GM19043 (cell line): ENCODE measurements around the gene ABCD3.
"Not testable (repeated sequence)": the region's sequence is repeated elsewhere in the genome, so short reads cannot be mapped to it uniquely, and the experiment has no call there.

Source experiments
- ATAC-seq: cut with Tn5 transposase; IDR thresholded peaks from one replicate; pipeline ENCODE4 v1.9.1; 2021; ENCODE audit warnings: low read depth; ENCODE audit not compliant: unreplicated experiment

ABCD3 gene

DNA sequence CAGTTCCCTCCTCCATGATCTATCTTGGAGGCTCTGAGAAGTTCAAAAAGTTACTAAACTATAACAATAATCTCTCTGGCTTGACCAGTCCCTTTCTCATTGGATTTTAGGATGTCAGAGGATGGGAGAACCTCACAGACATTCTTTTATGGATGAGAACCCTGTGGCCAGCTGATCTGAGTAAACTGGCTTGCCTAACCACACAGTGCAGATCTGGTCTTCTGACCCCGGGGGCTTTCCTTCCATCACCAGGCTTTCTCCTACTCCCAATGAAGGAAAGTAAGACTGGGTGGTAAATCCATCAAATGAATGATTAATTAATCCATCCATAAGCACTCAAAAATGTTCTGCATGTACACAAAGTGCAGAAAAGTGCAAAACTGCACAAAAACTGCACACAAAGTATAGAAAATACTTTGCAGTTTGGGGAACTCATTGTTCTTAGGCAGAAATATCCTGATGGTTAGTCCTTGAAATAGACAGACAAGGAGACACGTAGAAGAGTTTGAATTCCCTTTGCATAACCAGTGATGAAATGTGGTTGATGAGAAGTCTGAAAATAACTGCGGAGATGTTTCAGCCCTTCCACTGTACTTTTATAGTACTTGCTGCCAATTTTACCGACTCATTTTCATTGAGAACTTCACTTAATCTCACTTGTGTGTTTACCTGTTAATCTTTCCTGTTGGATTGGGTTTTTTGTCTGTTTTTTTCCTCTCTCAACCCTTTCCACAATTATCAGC lies 125.9 kb downstream of the ABCD3 start:
- ATAC-seq, result no peak

DNA sequence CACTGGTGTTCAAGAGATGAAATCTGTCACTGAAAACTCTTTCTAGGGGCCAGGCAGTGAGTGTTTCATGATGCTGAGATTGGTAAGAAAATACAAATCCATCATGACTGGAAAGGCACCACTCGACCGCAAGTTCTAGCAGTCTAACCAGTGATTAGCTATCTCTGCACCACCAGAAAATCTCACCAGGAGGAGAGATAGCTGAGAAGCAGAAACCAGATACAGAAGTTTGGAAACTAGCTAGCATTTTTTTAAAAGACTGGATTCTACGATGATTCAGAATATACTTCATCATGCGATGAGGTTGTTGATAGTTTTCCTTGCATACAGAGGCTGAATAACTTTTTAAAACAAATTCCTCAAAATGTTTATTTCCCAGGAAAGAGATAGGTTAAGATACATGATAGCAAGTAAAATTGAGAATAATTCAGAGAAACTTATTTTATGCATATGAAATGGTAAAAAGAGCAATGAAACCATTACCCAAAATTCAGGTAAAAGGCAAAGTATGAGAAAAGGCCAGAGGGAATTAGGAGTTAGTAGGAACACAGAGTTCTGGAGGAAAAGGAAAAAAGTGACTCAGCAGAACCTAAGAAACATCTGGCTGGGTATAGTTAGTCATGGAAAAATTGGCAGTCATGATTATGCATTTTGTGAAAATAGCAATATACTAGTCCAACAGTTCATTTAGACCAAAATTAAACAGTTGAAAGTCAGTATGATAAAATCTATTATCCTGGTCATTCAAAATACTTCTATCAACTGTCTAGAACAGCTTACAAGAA lies 126.7 kb downstream of the ABCD3 start:
- no peak for ATAC-seq

DNA sequence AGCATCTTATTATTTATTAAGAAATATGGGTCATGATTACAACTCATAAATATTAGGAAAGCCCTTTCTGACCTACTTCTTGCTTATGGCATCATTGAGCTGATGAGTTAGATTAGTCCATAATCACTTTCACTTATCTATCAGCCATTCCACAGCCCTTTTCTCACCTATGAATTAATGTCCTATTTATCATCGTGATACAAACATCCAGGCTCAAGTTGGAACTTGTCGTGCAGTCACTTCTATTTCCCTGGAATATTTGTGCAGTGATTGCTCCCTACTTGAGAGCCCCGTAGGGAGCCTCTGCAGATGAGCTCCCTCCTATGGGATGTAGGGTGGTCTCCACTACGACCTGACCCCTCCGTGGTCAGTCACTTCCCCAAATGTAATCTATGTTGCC lies 131.5 kb downstream of the ABCD3 start:
- no peak for ATAC-seq

DNA sequence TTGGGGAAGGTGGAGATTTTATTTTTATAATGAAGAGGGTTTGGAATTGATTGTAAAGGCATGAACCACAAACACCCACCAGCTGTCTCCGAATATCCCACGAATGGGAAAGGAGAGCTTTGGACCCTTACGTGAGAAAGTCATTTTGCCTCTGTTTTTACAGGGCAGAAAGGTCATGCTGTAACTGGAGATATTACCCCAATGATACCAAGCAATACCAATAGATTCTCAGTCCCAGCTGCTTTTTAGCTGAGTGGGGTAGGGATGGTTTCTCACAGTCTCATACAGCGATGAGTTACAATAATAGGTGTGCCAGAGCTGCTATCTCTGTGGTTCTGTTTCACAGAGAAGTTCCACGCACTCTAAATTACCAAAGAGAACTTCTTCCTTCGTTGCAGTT lies 132.2 kb downstream of the ABCD3 start:
- ATAC-seq, result no peak

DNA sequence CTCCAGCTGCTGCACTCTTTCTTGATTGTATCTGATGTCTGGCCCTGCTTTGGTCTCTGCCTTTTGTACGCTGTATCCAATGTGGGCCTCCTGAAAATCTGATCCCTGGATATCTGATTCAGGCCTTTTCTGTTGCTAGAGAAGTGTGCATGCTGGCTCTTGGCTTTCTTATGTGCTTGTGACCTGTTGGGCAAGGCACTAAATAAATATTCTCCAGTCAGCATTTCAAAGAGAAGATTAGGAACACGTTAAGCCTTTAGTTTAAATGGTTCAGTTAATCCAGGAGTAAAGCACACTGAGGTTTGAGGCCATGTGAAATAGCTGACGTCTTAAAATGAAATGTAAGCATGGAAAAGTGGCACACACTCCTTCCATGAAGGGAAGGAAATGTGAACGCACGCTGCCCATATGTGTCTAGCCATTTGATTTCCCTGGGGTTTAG lies 132.6 kb downstream of the ABCD3 start:
- no peak for ATAC-seq

DNA sequence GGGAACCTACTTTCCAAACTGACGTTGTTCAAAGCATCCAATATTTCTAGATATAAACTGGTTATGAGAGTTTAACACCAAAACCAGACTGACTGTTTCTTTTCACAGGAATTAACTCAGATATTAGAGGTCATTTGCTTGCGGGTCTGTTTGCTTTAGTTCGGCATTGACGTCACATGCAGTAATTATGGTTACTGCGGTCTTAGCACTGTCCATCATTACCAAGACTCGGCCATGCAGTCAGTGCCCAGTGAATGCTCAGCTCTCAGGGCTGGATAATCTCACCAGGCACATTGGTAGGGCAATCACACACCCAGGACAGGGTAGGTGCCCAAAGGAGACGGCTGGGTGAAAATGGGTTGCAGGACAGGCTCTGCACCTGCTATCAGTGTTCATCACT lies 133.3 kb downstream of the ABCD3 start:
- ATAC-seq, result no peak

DNA sequence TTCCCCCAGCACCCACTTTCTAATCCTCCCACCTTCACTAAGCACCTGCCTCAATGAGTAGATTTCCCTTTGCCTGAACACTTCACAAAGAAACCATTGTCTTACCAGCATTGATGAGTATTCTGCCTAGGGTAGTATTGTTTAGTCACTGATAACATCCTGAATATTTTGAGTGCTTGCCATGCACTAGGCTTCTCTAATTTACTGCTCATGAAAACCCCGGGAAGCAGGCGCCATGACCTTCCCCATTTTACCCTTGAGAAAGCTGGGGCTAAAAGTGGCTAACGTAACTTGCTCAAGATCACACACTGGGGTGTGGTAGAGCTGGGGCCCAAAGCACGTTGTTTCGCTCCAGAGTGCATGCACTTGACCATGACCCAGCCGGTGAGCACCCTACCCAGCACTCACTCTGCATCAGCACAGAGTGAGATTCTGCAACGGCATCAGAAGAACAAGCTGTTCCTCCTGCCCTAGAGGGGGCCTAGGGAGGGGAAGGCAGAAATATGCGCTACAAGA lies 133.9 kb downstream of the ABCD3 start:
- no peak for ATAC-seq

DNA sequence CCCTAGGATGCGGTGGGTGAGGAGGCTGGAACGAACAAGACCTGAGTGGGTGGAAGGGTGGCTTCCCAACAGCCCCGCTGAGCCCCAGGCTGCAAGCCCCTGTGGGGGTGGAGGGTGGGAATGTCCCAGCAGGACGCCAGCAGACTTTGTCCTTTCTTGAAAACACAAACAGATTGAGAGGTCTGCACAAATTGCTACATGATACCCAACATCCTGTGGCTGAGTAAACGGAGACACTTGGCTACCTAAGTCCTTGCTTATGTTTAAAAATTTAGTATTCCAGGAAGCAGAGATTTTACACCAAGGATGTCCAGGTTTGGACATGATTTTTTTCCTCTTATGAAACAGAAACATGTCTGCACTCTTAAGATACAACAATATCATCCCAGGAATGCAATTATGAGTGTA lies 135.1 kb downstream of the ABCD3 start:
- no peak for ATAC-seq

DNA sequence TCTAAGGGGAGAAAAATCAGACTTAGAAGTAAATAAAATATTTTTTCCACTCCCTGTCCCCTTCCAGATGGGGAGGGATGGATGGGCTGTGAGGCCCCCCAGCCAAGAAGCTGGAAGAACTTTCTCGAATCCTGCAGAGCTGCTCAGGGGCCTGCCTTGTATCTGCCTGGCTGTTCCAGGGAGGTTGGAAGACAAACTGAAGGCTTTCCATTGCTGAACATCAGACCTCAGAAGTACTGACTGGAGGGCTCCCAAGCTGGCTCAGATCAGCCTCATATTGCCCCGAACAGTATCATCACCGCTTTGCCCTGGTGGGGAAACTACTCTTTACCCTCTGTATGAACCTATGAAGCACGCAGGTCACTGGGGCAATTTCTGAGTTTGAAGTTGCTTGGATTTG lies 135.7 kb downstream of the ABCD3 start:
- ATAC-seq, result no peak

DNA sequence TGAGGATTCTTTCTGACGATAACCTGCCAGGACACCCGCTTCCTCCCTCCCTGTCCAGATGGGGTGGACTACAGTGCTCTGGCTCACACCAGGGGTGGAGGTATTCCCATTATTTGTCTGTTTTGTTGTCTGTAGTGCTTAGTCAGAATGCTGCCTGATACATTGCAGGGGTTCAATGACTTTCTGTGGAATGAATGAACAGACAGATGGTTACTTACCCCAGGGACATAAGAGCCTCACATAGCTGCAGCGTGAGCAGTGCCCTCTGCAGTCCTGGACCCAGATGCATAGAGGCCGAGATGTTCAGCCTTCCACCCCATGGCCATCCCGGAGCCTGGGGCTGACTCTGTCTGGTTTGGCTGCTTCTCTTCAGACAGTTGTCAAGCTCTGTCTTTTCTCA lies 136.4 kb downstream of the ABCD3 start:
- no peak for ATAC-seq

DNA sequence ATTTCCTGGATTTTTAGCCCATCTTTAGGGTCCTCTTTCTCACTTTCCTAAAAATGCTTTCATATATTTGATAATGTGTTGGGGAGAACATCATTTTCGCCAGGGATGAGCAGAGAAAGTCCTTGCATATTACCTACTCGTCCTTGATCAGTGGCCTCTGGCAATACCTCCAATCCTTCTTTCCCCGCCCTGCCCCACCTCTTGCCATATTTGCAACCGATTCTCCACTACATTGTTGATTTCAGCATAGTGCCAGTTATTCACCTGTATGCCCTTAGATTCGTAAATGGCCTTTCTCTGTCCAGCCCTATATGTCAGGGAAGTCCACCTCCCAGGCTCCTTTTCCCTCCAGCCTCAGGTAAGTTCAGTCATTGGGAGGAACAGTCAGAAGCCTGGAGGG lies 136.9 kb downstream of the ABCD3 start:
- ATAC-seq, result no peak

DNA sequence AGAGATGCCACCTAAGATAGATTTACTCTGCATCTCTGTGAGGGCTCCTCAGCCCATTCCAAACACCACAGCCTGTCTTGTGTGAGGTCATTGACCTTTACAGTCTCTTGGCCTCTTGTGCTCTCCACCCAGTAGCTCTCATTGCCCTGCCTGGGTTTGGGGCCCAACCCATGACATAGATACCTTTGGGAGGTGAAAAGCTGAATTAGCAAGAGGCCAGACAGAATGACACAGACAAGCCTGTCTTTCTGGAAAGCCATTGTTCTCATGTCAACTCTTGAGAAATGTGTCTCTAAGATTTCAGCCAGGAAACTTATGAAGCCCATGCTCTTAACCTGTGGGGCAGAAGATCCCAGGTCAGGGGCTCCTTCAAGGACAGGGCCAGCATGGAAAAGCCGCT lies 141.7 kb downstream of the ABCD3 start:
- ATAC-seq, result no peak

DNA sequence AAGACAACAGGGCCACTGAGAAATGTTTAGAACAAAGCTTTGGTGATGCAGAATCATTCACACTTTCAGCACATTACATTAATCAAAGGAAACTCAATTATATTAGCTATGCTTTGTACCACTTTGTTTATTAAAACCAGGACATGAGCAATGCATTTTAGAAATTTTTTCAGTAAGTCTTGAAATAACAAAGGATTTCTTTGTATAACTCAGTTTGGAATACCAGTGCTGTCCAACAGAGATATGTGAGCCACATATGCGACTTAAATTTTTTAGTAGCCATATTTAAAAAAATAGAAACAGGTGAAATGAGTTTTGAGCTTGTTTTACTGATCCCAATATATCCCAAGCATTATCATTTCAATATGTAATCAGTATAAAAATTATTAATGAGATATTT lies 142.1 kb downstream of the ABCD3 start:
- no peak for ATAC-seq

DNA sequence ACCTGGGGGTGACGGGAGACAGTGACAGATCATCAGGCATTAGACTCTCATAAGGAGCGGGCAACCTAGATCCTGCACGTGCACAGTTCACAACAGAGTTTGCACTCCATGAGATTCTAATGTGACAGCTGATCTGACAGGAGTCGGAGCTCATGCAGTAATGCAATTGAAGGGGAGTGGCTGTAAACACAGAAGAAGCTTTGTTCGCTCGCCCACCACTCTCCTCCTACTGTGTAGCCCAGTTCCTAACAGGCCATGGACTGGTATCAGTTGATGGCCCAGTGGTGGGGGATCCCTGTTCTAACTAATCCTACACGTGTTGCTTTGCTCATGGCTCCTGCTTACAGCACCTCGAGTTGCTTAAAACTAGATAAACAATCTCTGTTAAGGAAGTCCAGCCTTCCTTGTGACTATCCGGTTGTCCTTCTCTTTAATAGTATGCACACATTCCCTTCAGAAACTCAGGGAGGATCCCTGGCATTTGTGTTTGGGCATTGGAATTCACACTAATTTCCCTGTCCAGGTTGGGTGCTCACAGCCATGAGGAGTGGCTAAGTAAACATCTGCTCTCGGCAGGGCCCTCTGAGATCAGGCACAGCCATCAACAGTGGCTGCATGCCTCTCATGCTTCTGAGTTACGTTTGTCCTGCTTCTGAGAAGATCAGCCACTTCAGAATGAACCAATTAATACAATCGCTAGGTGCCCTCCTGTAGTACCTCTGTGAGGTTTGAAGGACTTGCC lies 144.5 kb downstream of the ABCD3 start:
- no peak for ATAC-seq

DNA sequence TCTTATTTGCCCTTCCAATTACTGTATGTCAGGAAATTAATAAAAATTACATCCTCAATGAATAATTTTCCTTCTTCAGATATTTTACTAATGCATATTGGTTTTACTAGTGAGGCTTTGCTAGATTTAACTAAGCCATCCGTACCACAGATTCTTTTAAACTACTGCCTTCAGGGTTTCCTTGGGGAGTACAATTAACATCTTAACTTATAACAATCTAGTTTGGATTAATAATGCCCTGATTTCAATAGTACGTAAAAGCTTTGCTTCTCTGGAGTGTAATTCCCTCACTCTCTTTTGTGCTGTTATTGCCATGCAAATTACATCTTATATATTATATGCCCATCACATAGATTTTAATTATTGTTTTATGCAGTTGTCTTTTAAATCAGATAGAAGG lies 147.7 kb downstream of the ABCD3 start:
- no peak for ATAC-seq

DNA sequence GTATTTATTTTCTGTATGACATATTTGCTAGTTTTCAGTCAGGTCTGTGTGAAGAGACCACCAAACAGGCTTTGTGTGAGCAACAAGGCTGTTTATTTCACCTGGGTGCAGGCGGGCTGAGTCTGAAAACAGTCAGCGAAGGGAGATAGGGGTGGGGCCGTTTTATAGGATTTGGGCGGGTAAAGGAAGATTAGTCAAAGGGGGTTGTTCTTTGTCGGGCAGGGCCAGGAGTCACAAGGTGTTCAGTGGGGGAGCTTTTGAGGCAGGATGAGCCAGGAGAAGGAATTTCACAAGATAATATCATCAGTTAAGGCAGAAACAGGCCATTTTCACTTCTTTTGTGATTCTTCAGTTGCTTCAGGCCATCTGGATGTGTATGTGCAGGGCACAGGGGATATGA lies 148.2 kb downstream of the ABCD3 start:
- not testable (repeated sequence) for ATAC-seq

DNA sequence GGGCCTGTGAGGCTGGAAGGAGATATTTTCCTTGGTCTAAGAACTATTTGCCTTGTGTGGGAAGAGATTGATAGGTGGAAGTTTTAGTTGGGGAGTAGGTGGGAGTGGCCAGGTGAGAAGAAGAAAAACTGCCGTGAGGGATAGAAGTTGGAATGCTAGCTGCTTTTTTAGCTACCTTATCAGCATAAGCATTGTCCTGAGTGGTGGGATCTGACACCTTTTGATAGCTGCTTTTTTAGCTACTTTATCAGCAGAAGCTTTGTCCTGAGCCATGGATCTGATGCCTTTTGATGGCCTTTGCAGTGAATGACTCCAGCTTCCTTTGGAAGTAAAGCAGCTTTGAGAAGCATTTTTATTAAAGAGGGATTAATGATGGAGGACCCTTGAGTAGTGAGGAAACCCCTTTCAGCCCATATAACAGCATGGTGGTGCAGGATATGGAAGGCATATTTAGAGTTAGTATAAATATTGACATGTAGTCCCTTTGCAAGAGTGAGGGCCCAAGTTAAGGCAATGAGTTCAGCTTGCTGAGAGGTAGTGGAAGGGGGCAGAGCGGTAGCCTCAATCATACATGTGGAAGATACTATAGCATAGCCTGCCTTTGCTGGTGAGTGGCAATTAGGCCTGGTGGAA lies 149.9 kb downstream of the ABCD3 start:
- not testable (repeated sequence) for ATAC-seq
